C4-2B (cell line): ENCODE results near the gene MST1.

Experiments used
- ZFX ChIP-seq: fragments of 450-650 bp; IDR thresholded peaks from 2 replicates; pipeline ENCODE4 v1.6.1; 2017
- TF ChIP-seq, protein P1 (sequence below): fragments of 450-650 bp; conservative IDR thresholded peaks from 2 replicates; pipeline ENCODE4 v1.5.1; 2017; ENCODE audit warnings: mild to moderate bottlenecking

DNA sequence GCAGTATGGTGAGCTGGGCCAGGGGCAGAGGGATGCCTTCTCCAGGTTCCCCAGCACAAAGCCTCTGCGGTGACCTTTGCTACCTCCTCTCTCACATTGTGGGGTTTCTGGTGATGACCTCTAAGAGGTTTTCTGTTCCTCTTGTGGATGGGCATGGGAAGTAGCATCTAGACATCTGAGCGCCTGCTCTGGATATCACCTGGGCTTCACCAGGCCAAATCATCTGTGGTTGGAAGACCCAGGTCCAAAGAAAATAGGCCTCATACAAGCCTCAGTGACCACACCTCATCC is 8.1 kb downstream of the MST1 start:
- TF ChIP-seq, protein P1, sequence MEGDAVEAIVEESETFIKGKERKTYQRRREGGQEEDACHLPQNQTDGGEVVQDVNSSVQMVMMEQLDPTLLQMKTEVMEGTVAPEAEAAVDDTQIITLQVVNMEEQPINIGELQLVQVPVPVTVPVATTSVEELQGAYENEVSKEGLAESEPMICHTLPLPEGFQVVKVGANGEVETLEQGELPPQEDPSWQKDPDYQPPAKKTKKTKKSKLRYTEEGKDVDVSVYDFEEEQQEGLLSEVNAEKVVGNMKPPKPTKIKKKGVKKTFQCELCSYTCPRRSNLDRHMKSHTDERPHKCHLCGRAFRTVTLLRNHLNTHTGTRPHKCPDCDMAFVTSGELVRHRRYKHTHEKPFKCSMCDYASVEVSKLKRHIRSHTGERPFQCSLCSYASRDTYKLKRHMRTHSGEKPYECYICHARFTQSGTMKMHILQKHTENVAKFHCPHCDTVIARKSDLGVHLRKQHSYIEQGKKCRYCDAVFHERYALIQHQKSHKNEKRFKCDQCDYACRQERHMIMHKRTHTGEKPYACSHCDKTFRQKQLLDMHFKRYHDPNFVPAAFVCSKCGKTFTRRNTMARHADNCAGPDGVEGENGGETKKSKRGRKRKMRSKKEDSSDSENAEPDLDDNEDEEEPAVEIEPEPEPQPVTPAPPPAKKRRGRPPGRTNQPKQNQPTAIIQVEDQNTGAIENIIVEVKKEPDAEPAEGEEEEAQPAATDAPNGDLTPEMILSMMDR, result no peak
- no peak for TF ChIP-seq ZFX
